ENCODE measurements around the gene PHTF2. TPM values are rescaled to one million over a fixed set of nuclear protein-coding genes. Genes with fewer than 3 reads are reported as not detected.

The PHTF2 gene
- total RNA-seq, 1 experiment from 2014 or later: 20.3 TPM

DNA sequence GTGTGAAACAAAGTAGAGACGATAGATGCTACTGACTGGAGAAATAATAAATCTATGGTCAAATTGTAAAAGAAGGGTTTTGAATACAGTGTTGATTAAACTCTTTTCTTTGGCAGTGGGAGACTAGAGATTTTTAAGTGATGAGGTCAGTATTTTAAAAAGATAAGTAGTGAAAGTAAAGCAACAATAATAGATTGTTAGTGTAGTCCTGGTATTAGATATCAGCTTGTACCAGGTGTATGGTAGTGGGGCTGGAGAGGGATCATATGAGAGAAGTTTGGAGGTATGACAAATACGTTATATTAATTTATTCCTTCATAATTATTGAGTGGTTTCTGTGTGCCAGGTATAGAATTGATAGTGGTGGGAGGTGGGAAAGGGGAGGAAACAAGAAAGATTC, 25.2 kb downstream of the PHTF2 start:
- H3K36me3 Mint-ChIP-seq (ENCODE audit: insufficient read depth, unreplicated experiment): no peaks in the 10 kb centered on the region
- H3K4me3 Mint-ChIP-seq (ENCODE audit: low read depth, unreplicated experiment): no peak overlapping the region
- intact Hi-C loops (cut with micrococcal nuclease; ENCODE audit: unreplicated experiment): no loop called here
- H3K27me3 Mint-ChIP-seq (ENCODE audit: unreplicated experiment): no peaks in the 10 kb centered on the region
- H3K27ac Mint-ChIP-seq (ENCODE audit: unreplicated experiment): no peak overlapping the region
- H3K9me3 Mint-ChIP-seq (ENCODE audit: low read depth, unreplicated experiment): peaks cover 6% of the 10 kb centered on the region
- BruUV-seq (replicated peaks): no TSS peak
- peaks cover 8% of the 10 kb centered on the region for H3K4me1 Mint-ChIP-seq (ENCODE audit: low read depth, unreplicated experiment)
- no peak for DNase-seq
- CTCF ChIA-PET: no interaction called here
- TF ChIP-seq, protein P1, sequence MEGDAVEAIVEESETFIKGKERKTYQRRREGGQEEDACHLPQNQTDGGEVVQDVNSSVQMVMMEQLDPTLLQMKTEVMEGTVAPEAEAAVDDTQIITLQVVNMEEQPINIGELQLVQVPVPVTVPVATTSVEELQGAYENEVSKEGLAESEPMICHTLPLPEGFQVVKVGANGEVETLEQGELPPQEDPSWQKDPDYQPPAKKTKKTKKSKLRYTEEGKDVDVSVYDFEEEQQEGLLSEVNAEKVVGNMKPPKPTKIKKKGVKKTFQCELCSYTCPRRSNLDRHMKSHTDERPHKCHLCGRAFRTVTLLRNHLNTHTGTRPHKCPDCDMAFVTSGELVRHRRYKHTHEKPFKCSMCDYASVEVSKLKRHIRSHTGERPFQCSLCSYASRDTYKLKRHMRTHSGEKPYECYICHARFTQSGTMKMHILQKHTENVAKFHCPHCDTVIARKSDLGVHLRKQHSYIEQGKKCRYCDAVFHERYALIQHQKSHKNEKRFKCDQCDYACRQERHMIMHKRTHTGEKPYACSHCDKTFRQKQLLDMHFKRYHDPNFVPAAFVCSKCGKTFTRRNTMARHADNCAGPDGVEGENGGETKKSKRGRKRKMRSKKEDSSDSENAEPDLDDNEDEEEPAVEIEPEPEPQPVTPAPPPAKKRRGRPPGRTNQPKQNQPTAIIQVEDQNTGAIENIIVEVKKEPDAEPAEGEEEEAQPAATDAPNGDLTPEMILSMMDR (IDR thresholded peaks at IDR 0.05; ENCODE audit: unreplicated experiment): no peak

- no peak for DNase-seq
- no peak overlapping the region for H3K27ac Mint-ChIP-seq (ENCODE audit: unreplicated experiment)
- TF ChIP-seq, protein P1 (IDR thresholded peaks at IDR 0.05; ENCODE audit: unreplicated experiment): no peak
- H3K36me3 Mint-ChIP-seq (ENCODE audit: insufficient read depth, unreplicated experiment): no peaks in the 10 kb centered on the region
- peaks cover 6% of the 10 kb centered on the region for H3K9me3 Mint-ChIP-seq (ENCODE audit: low read depth, unreplicated experiment)
- no peak overlapping the region for H3K4me3 Mint-ChIP-seq (ENCODE audit: low read depth, unreplicated experiment)
- BruUV-seq (replicated peaks): no TSS peak
- no peaks in the 10 kb centered on the region for H3K27me3 Mint-ChIP-seq (ENCODE audit: unreplicated experiment)
- CTCF ChIA-PET: interaction anchor here (0.6 kb wide), 1 partner anchor 218 kb away, joined by 3 read pairs; no protein-coding TSS in a partner anchor
- intact Hi-C loops (cut with micrococcal nuclease; ENCODE audit: unreplicated experiment): no loop called here
- peaks cover 8% of the 10 kb centered on the region for H3K4me1 Mint-ChIP-seq (ENCODE audit: low read depth, unreplicated experiment)
These were observed 26.1 kb downstream of the PHTF2 start for GRCh38 chr7:77824636-77825035.

DNA sequence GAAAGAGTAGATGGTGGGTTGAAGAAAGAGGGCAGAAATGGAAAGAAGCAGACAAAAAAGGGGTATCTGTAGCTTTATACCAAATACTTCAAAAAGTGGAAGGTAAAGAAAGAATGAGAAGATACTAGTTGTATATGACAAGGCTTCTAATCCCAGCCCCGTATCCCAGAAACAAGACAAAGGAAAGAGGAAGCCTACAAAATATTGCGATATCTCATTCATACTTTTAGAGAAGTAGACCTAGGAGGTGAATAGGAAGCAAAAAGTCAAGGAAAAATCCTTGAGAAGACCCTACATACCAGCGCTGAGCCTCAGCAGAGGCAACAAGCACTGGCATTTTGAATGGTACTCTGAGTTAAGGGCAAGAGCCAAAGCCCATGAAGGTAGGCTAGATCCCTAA, 26.6 kb downstream of the PHTF2 start:
- CTCF ChIA-PET: interaction anchor here (1.2 kb wide), 1 partner anchor 268 kb away, joined by 3 read pairs; no protein-coding TSS in a partner anchor
- peaks cover 4% of the 10 kb centered on the region for H3K9me3 Mint-ChIP-seq (ENCODE audit: low read depth, unreplicated experiment)
- no TSS peak for BruUV-seq (replicated peaks)
- TF ChIP-seq, protein P1 (IDR thresholded peaks at IDR 0.05; ENCODE audit: unreplicated experiment): no peak
- H3K4me3 Mint-ChIP-seq (ENCODE audit: low read depth, unreplicated experiment): no peak overlapping the region
- intact Hi-C loops (cut with micrococcal nuclease; ENCODE audit: unreplicated experiment): no loop called here
- H3K36me3 Mint-ChIP-seq (ENCODE audit: insufficient read depth, unreplicated experiment): no peaks in the 10 kb centered on the region
- no peaks in the 10 kb centered on the region for H3K27me3 Mint-ChIP-seq (ENCODE audit: unreplicated experiment)
- no peak overlapping the region for H3K27ac Mint-ChIP-seq (ENCODE audit: unreplicated experiment)
- peaks cover 8% of the 10 kb centered on the region for H3K4me1 Mint-ChIP-seq (ENCODE audit: low read depth, unreplicated experiment)
- no peak for DNase-seq

DNA sequence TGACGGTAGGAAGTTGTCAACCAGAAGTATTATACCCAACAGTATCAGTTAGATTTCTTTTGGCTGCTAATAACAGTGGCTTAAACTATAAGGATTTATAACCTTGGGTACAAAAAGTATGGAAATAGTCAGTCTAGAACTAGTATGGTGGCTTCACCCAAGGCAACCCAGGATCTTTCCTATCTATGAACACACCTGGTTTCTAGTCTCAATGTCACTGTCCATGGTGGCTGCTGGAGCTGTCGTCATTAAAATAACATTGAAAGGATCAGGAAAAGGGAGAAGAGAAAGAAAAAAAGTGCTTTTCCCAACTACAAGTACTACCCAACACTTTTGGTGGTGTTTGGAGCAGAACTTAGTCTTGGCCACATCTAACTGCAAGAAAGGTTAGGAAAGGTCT, 27.7 kb downstream of the PHTF2 start:
- TF ChIP-seq, protein P1 (IDR thresholded peaks at IDR 0.05; ENCODE audit: unreplicated experiment): no peak
- CTCF ChIA-PET: interaction anchor here (1.2 kb wide), 1 partner anchor 270 kb away, joined by 3 read pairs; no protein-coding TSS in a partner anchor
- no peaks in the 10 kb centered on the region for H3K27me3 Mint-ChIP-seq (ENCODE audit: unreplicated experiment)
- H3K36me3 Mint-ChIP-seq (ENCODE audit: insufficient read depth, unreplicated experiment): no peaks in the 10 kb centered on the region
- H3K4me3 Mint-ChIP-seq (ENCODE audit: low read depth, unreplicated experiment): no peak overlapping the region
- H3K27ac Mint-ChIP-seq (ENCODE audit: unreplicated experiment): no peak overlapping the region
- intact Hi-C loops (cut with micrococcal nuclease; ENCODE audit: unreplicated experiment): no loop called here
- no peak for DNase-seq
- no TSS peak for BruUV-seq (replicated peaks)
- no peaks in the 10 kb centered on the region for H3K9me3 Mint-ChIP-seq (ENCODE audit: low read depth, unreplicated experiment)
- peaks cover 8% of the 10 kb centered on the region for H3K4me1 Mint-ChIP-seq (ENCODE audit: low read depth, unreplicated experiment)
